ENCODE data around the gene MTIF3. TPM values are rescaled to one million over a fixed set of nuclear protein-coding genes. Genes with fewer than 3 reads are reported as not detected.

Gene MTIF3
- total and polyA plus RNA-seq, 4 donors: 26.9 to 64.7 (median 46.6) TPM

- WGBS, 2 donors: 69 to 86% methylated on average over 17 of the region's 17 CpGs
- no peaks in the 10 kb centered on the region for H3K27me3 ChIP-seq (ENCODE audit: control insufficient read depth in 3 of 3, insufficient read depth in 3 of 3, low read length in 2 of 3)
- H3K4me1 ChIP-seq (ENCODE audit: control insufficient read depth in 5 of 5, insufficient read depth in 5 of 5, low read length in 5 of 5): peaks cover 2 to 16% (median 6%) of the 10 kb centered on the region in 5 donors
- no peak for TF ChIP-seq CTCF (IDR thresholded peaks at IDR 0.05; ENCODE audit: control extremely low read depth, extremely low read depth)
- no peak overlapping the region for H3K27ac ChIP-seq (ENCODE audit: low read depth in 1 of 2, low read length in 1 of 2)
- no peaks in the 10 kb centered on the region for H3K9me3 ChIP-seq (ENCODE audit: control insufficient read depth in 4 of 4, insufficient read depth in 3 of 4, low read length in 3 of 4)
- ATAC-seq (ENCODE audit: insufficient read depth, low FRiP score) (no peak), DNase-seq (no peak)
- no peaks in the 10 kb centered on the region for H3K36me3 ChIP-seq (ENCODE audit: control insufficient read depth in 4 of 4, insufficient read depth in 4 of 4, low read length in 4 of 4)
- no peak overlapping the region for H3K9ac ChIP-seq (ENCODE audit: insufficient read depth in 1 of 2, low read length in 2 of 2)
- H3K4me3 ChIP-seq: no peak overlapping the region
These were observed 45.7 kb downstream of the MTIF3 start for GRCh38 chr13:27404680-27405079.

DNA sequence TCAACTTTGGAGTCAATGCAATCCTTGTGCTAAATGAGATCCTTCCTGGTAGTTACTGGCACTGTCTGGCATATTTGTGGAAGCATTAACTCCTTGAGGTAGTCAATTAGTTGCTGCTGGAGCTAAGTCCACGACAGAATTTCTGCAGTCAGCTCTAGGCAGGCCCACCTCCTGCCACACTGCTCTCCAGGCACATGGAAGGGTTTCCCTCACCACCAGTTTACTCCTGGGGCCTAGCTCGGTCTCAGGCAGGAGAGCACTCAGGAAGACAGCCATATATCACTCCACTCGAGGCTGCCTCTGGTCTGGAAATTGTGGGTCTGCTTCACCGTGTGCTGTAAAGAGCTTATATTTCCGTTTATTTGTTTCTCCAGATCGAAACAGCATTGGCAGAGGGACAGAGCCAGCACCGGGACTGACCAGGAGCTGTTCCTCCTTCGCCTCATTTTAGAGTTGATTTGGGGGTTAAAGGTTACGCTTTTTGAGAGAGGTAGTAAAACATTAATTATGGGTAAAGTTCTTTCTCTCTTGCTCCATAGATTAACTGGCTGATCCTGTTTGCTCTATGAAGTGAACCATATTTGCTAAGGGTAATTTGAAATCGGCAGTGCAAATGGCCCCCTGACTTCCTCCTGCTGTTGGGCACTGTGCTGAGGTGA lies 46.5 kb downstream of the MTIF3 start:
- no peak overlapping the region for H3K4me3 ChIP-seq
- DNase-seq (no peak), ATAC-seq (ENCODE audit: insufficient read depth, low FRiP score) (no peak)
- H3K9me3 ChIP-seq (ENCODE audit: control insufficient read depth in 4 of 4, insufficient read depth in 3 of 4, low read length in 3 of 4): no peaks in the 10 kb centered on the region
- no peak for TF ChIP-seq CTCF (IDR thresholded peaks at IDR 0.05; ENCODE audit: control extremely low read depth, extremely low read depth)
- H3K4me1 ChIP-seq (ENCODE audit: control insufficient read depth in 5 of 5, insufficient read depth in 5 of 5, low read length in 5 of 5): peaks cover 2 to 16% (median 6%) of the 10 kb centered on the region in 5 donors
- WGBS, 2 donors: 54 to 56% methylated on average over 10 of the region's 10 CpGs
- H3K27ac ChIP-seq (ENCODE audit: low read depth in 1 of 2, low read length in 1 of 2): peak overlapping the region; percentile 51 to 66
- H3K9ac ChIP-seq (ENCODE audit: insufficient read depth in 1 of 2, low read length in 2 of 2): no peak overlapping the region
- no peaks in the 10 kb centered on the region for H3K27me3 ChIP-seq (ENCODE audit: control insufficient read depth in 3 of 3, insufficient read depth in 3 of 3, low read length in 2 of 3)
- H3K36me3 ChIP-seq (ENCODE audit: control insufficient read depth in 4 of 4, insufficient read depth in 4 of 4, low read length in 4 of 4): no peaks in the 10 kb centered on the region

GRCh38 chr13:27403203-27403678 lies 47.1 kb downstream of the MTIF3 start:
- no peaks in the 10 kb centered on the region for H3K36me3 ChIP-seq (ENCODE audit: control insufficient read depth in 4 of 4, insufficient read depth in 4 of 4, low read length in 4 of 4)
- H3K27me3 ChIP-seq (ENCODE audit: control insufficient read depth in 3 of 3, insufficient read depth in 3 of 3, low read length in 2 of 3): no peaks in the 10 kb centered on the region
- no peaks in the 10 kb centered on the region for H3K9me3 ChIP-seq (ENCODE audit: control insufficient read depth in 4 of 4, insufficient read depth in 3 of 4, low read length in 3 of 4)
- H3K4me3 ChIP-seq: no peak overlapping the region
- 46 to 62% methylated on average over 3 of the region's 3 CpGs for WGBS, 2 donors
- peak; percentile 38 for ATAC-seq (ENCODE audit: insufficient read depth, low FRiP score)
- peak overlapping the region; percentile 51 to 66 for H3K27ac ChIP-seq (ENCODE audit: low read depth in 1 of 2, low read length in 1 of 2)
- H3K4me1 ChIP-seq (ENCODE audit: control insufficient read depth in 5 of 5, insufficient read depth in 5 of 5, low read length in 5 of 5): peaks cover 2 to 16% (median 6%) of the 10 kb centered on the region in 5 donors
- TF ChIP-seq CTCF (IDR thresholded peaks at IDR 0.05; ENCODE audit: control extremely low read depth, extremely low read depth): no peak
- no peak overlapping the region for H3K9ac ChIP-seq (ENCODE audit: insufficient read depth in 1 of 2, low read length in 2 of 2)
- DNase-seq: peak; percentile 33 to 59 (median 58)
